Activated B cell treated with CpG ODN at 0.5 μM for 24 hours (primary cell): ENCODE results near the gene LCP1. TPM values are rescaled to one million over a fixed set of nuclear protein-coding genes. Genes with fewer than 3 reads are reported as not detected.

Experiments used
- ATAC-seq: fragments of 200-7000 bp; cut with Tn5 transposase; one replicate; pipeline ENCODE4 v1.10.0; 2021; ENCODE audit warnings: low read depth, mild to moderate bottlenecking, moderate library complexity
- CTCF ChIA-PET: fragments of 350-600 bp; sonication (Branson Sonifier 250); formaldehyde crosslinking; loops from one replicate; lab custom pipeline; 2021; ENCODE audit warnings: antibody characterized with exemption; lab: Charles Lee
- POLR2A ChIA-PET: fragments of 350-600 bp; sonication (Branson Sonifier 250); formaldehyde crosslinking; loops from one replicate; lab custom pipeline; 2021; ENCODE audit warnings: antibody characterized with exemption; lab: Charles Lee
- DNase-seq: peaks from one replicate; pipeline ENCODE4 v3.0.0; 2022
- H3K27ac Mint-ChIP-seq: one replicate; pipeline ENCODE4 v1.8.0; 2020; ENCODE audit warnings: mixed read lengths
- H3K27me3 Mint-ChIP-seq: one replicate; pipeline ENCODE4 v1.8.0; 2021; ENCODE audit warnings: mixed read lengths
- H3K36me3 Mint-ChIP-seq: one replicate; pipeline ENCODE4 v1.8.0; 2021; ENCODE audit warnings: low read depth, mixed read lengths
- H3K4me1 Mint-ChIP-seq: one replicate; pipeline ENCODE4 v1.8.0; 2021; ENCODE audit warnings: mixed read lengths
- H3K4me3 Mint-ChIP-seq: one replicate; pipeline ENCODE4 v1.8.0; 2020; ENCODE audit warnings: mild to moderate bottlenecking, mixed read lengths
- H3K9me3 Mint-ChIP-seq: one replicate; pipeline ENCODE4 v1.8.0; 2020; ENCODE audit warnings: mixed read lengths
- intact Hi-C: fragments of 100-400 bp; cut with micrococcal nuclease; formaldehyde crosslinking; loops from one replicate; pipeline ENCODE4 v1.15.1; 2024
- total RNA-seq: library from RNA; stranded (reverse); gene quantifications from 2 replicates; pipeline ENCODE4 v1.2.3, GENCODE V29; 2022
- TF ChIP-seq, protein P1 (sequence below): fragments of 200-600 bp; IDR thresholded peaks from one replicate; pipeline ENCODE4 v1.8.0; 2022; ENCODE audit warnings: antibody characterized with exemption, mild to moderate bottlenecking

Gene LCP1
- total RNA-seq, 1 donor from 2014 or later = 948 TPM

DNA sequence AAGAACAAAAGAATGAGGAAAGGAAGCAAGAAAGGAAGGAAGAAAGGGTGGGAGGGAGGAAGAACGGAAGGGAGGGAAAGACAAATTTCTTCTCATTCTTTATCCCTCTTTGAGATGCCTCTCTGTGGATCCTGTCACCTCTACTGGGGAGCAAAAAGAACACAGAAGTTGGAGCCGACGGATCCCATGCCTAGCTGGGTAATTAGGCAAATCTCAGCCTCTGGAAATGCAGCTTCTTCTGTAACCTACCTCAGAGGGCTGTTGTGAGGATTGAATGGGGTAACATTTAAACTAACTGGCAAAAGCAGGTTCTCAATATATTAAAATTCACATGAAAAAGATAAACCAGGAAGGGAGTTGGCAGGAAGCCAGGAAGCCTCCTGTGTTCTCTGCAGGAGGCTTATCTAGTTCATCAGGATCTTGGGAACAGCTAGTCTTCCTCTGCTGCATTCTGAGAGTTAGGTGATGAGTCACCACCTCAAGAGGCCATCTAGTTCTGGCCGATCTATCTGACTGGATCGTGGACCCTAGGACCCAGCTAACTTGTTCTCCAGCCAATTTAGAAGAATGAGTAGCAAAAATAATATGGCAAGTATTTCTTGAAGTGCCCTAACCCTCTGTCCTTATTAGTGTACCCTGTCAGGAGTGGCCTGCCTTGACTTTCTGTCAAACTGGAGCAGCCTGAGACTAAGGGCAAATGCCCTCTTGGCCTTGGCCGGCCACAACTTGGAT lies 61.9 kb downstream of the LCP1 start:
- ChIA-PET POLR2A (interaction anchor here (1.2 kb wide), 1 partner anchor 90 kb away, joined by 4 read pairs; no protein-coding TSS in a partner anchor), CTCF (no interaction called here)
- Mint-ChIP-seq H3K27me3 (no peaks in the 10 kb centered on the region), H3K4me3 (no peak overlapping the region), H3K36me3 (peaks cover 4% of the 10 kb centered on the region), H3K9me3 (no peaks in the 10 kb centered on the region), H3K4me1 (peaks cover 14% of the 10 kb centered on the region), H3K27ac (no peak overlapping the region)
- intact Hi-C loops = no loop called here
- no peak for DNase-seq
- ATAC-seq = no peak
- TF ChIP-seq, protein P1, sequence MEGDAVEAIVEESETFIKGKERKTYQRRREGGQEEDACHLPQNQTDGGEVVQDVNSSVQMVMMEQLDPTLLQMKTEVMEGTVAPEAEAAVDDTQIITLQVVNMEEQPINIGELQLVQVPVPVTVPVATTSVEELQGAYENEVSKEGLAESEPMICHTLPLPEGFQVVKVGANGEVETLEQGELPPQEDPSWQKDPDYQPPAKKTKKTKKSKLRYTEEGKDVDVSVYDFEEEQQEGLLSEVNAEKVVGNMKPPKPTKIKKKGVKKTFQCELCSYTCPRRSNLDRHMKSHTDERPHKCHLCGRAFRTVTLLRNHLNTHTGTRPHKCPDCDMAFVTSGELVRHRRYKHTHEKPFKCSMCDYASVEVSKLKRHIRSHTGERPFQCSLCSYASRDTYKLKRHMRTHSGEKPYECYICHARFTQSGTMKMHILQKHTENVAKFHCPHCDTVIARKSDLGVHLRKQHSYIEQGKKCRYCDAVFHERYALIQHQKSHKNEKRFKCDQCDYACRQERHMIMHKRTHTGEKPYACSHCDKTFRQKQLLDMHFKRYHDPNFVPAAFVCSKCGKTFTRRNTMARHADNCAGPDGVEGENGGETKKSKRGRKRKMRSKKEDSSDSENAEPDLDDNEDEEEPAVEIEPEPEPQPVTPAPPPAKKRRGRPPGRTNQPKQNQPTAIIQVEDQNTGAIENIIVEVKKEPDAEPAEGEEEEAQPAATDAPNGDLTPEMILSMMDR = no peak

DNA sequence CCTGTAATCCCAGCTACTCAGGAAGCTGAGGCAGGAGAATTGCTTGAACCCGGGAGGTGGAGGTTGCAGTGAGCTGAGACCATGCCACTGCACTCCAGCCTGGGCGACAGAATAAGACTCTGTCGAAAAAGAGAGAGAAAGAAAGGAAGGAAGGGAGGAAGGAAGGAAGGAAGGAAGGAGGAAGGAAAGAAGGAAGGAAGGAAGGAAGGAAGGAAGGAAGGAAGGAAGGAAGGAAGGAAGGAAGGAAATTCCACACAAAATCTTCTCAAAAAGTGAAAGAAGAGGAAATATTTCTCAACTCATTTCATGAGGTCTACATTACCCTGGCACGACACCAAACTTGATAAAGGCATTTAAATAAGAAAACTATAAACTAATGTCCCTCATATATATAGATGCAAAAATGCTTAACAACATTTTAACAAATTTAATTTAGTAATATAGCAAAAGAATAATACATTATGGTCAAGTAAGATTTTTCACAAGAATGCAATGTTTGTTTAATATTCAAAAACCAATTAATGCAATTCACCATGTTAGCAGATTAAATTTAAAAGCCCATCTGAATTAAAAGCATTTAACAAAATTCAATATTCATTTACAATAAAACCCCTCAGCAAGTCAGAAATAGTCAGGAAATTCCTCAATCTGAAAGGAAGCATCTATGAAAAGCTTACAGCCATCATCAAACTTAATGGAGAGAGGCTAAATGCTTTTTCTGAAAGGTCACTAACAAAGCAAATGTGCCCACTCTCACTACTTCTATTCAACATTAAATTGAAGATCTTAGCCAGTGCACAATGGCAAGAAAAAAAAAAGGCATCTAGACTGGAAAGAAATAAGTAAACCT lies 65.1 kb downstream of the LCP1 start:
- no peak for ATAC-seq
- intact Hi-C loops = no loop called here
- TF ChIP-seq, protein P1 = no peak
- no peaks in the 10 kb centered on the region for H3K9me3 Mint-ChIP-seq
- ChIA-PET CTCF (no interaction called here), POLR2A (no interaction called here)
- peaks cover 6% of the 10 kb centered on the region for H3K27me3 Mint-ChIP-seq
- no peak for DNase-seq
- H3K27ac Mint-ChIP-seq = no peak overlapping the region
- H3K4me1 Mint-ChIP-seq = no peaks in the 10 kb centered on the region
- no peak overlapping the region for H3K4me3 Mint-ChIP-seq
- no peaks in the 10 kb centered on the region for H3K36me3 Mint-ChIP-seq

DNA sequence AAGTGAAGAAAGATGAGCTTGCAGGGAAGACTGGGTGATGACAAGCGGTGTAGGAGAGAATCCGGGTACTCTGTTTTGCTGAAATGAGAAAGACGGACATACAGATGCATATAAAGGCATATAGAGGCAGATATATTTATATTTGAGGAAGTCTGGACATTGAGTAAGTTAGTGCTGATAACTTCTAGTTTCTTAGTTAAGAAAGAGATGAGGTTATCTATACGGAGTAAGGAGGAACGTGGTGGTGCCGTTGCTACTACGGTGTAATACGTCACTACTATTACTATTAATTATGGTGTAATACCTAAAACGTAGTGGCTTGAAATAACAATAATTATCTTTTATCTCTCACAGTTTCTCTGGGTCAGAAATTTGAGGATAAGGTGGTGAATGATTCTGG lies 67.4 kb downstream of the LCP1 start:
- Mint-ChIP-seq H3K4me1 (no peaks in the 10 kb centered on the region), H3K27me3 (peaks cover 16% of the 10 kb centered on the region), H3K4me3 (no peak overlapping the region), H3K9me3 (no peaks in the 10 kb centered on the region), H3K36me3 (no peaks in the 10 kb centered on the region), H3K27ac (no peak overlapping the region)
- ATAC-seq = no peak
- DNase-seq = no peak
- intact Hi-C loops = no loop called here
- TF ChIP-seq, protein P1 = no peak
- ChIA-PET CTCF (no interaction called here), POLR2A (no interaction called here)

DNA sequence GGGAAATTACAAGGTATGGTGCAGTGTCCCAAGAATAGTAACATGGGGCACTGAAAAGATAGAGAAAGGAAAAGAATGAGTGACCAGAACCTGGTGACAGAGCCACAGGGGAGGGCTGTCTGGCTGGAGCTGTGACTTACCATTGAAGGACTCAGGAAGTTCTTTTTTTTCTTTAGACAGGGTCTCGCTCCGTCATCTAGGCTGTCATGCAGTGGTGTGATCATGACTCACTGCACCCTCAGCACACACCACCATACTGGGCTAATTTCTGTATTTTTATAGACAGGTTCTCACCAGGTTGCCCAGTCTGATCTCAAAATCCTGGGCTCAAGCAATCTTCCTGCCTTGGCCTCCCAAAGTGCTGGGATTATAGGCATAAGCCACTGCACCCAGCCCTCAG lies 68.4 kb downstream of the LCP1 start:
- TF ChIP-seq, protein P1 = no peak
- peaks cover 19% of the 10 kb centered on the region for H3K27me3 Mint-ChIP-seq
- intact Hi-C loops = no loop called here
- H3K4me3 Mint-ChIP-seq = no peak overlapping the region
- no peak overlapping the region for H3K27ac Mint-ChIP-seq
- H3K36me3 Mint-ChIP-seq = no peaks in the 10 kb centered on the region
- DNase-seq (no peak), ATAC-seq (no peak)
- H3K4me1 Mint-ChIP-seq = no peaks in the 10 kb centered on the region
- CTCF ChIA-PET = interaction anchor here (0.6 kb wide), 1 partner anchor 651 kb away, joined by 5 read pairs; no protein-coding TSS in a partner anchor
- no peaks in the 10 kb centered on the region for H3K9me3 Mint-ChIP-seq
- POLR2A ChIA-PET = no interaction called here

DNA sequence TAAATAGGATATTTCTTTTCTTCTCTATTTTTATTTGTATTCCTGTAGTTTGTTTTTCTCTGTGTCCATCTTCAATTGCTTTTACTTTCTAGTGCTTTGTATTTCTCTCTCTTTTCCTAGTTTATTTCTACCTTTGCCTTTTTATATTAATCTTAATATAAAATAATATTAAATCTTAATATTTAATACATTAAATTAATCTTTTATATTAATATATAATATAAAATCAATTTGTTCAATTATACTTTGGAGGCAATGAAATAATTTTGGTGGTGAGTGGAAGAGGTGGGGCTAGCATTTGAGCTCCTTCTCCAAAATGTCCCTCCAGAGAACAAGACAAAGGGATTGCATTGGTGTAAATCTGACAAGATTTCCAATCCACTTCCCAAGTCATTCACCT lies 70.8 kb downstream of the LCP1 start:
- Mint-ChIP-seq H3K27me3 (peaks cover 22% of the 10 kb centered on the region), H3K27ac (no peak overlapping the region), H3K36me3 (no peaks in the 10 kb centered on the region), H3K4me3 (no peak overlapping the region), H3K9me3 (no peaks in the 10 kb centered on the region), H3K4me1 (peaks cover 5% of the 10 kb centered on the region)
- intact Hi-C loops = no loop called here
- ATAC-seq (no peak), DNase-seq (no peak)
- TF ChIP-seq, protein P1 = no peak
- CTCF ChIA-PET = no interaction called here
- POLR2A ChIA-PET = no interaction called here
